Measurements from ENCODE around the gene TTC19.

Gene TTC19

GRCh38 chr17:16007439-16007838 lies 7.8 kb downstream of the TTC19 start:
- no peak overlapping the region for H3K27ac ChIP-seq (ENCODE audit: extremely low read depth, low read depth, low read length)
- no peak for TF ChIP-seq ZNF24 (tag by site-specific recombination; IDR thresholded peaks at IDR 0.05)
- no peak for TF ChIP-seq YY2 (tag by site-specific recombination; IDR thresholded peaks at IDR 0.05)
- no peak for TF ChIP-seq ZIC2 (tag by site-specific recombination; IDR thresholded peaks at IDR 0.05)
- peaks cover 2% of the 10 kb centered on the region; the same call in 1 of the 2 replicates for H3K4me1 ChIP-seq (ENCODE audit: control insufficient read depth, insufficient read depth, low read length)
- H3K9me3 ChIP-seq (ENCODE audit: control insufficient read depth, insufficient read depth, low read depth, low read length) = no peaks in the 10 kb centered on the region
- ChIA-PET POLR2A (no interaction called here), CTCF (interaction anchor here (0.9 kb wide), 1 partner anchor 8 kb away, joined by 4 read pairs; the partner anchor contains the start of genes TTC19 and ZSWIM7)
- peaks cover 85 to 91% of the 10 kb centered on the region in 2 experiments for H3K36me3 ChIP-seq (ENCODE audit: control insufficient read depth in 2 of 2, insufficient read depth in 1 of 2, low read length in 2 of 2)
- no peak overlapping the region for H3K4me3 ChIP-seq (ENCODE audit: low read depth, low read length)

GRCh38 chr17:16013943-16014407 lies 14.4 kb downstream of the TTC19 start:
- no peak for TF ChIP-seq ZNF701 (tag by site-specific recombination; IDR thresholded peaks at IDR 0.05)
- no peak for TF ChIP-seq ZNF600 (tag by site-specific recombination; IDR thresholded peaks at IDR 0.05)
- no peak for TF ChIP-seq TCF7L2 (IDR thresholded peaks at IDR 0.05; ENCODE audit: borderline replicate concordance, low read depth, low read length)
- TF ChIP-seq ZNF518A (tag by site-specific recombination; conservative IDR thresholded peaks at IDR 0.05; ENCODE audit: low read depth) = no peak
- no peak for TF ChIP-seq ZSCAN30 (tag by site-specific recombination; IDR thresholded peaks at IDR 0.05)
- TF ChIP-seq ZIC2 (tag by site-specific recombination; IDR thresholded peaks at IDR 0.05) = no peak
- no peak for TF ChIP-seq HIC1 (tag by site-specific recombination; IDR thresholded peaks at IDR 0.05)
- no peak for TF ChIP-seq GLI2 (tag by site-specific recombination; IDR thresholded peaks at IDR 0.05; ENCODE audit: borderline replicate concordance, low read depth)
- no peak for TF ChIP-seq WT1 (tag by site-specific recombination; IDR thresholded peaks at IDR 0.05)
- no peak for TF ChIP-seq ZNF585B (tag by site-specific recombination; IDR thresholded peaks at IDR 0.05)
- no peak for TF ChIP-seq GLI4 (tag by site-specific recombination; IDR thresholded peaks at IDR 0.05)
- Histone ChIP-seq H3K4me1 (ENCODE audit: control insufficient read depth, insufficient read depth, low read length) (peaks cover 2% of the 10 kb centered on the region; the same call in 1 of the 2 replicates), H3K4me3 (ENCODE audit: low read depth, low read length) (no peak overlapping the region), H3K9me3 (ENCODE audit: control insufficient read depth, insufficient read depth, low read depth, low read length) (no peaks in the 10 kb centered on the region), H3K27ac (ENCODE audit: extremely low read depth, low read depth, low read length) (no peak overlapping the region), H3K36me3 (ENCODE audit: control insufficient read depth in 2 of 2, insufficient read depth in 1 of 2, low read length in 2 of 2) (peaks cover 74 to 88% of the 10 kb centered on the region in 2 experiments)
- CTCF ChIA-PET = interaction anchor here (0.9 to 1.8 kb wide), 3 partner anchors 9 to 186 kb away, joined by 3 to 5 read pairs (median 4); partner anchors contain the start of genes TTC19 and ZSWIM7
- POLR2A ChIA-PET = interaction anchor here (3.1 kb wide), 1 partner anchor 14 kb away, joined by 14 read pairs; the partner anchor contains the start of genes TTC19 and ZSWIM7

GRCh38 chr17:16019347-16019746 lies 19.7 kb downstream of the TTC19 start:
- TF ChIP-seq KLF7 (tag by site-specific recombination; IDR thresholded peaks at IDR 0.05; ENCODE audit: borderline replicate concordance) (no peak), ZNF580 (tag by site-specific recombination; IDR thresholded peaks at IDR 0.05) (no peak), ZNF76 (tag by site-specific recombination; IDR thresholded peaks at IDR 0.05; ENCODE audit: borderline replicate concordance, low read depth) (no peak), ZSCAN18 (tag by site-specific recombination; IDR thresholded peaks at IDR 0.05) (no peak)
- Histone ChIP-seq H3K4me1 (ENCODE audit: control insufficient read depth, insufficient read depth, low read length) (no peaks in the 10 kb centered on the region), H3K4me3 (ENCODE audit: low read depth, low read length) (no peak overlapping the region), H3K9me3 (ENCODE audit: control insufficient read depth, insufficient read depth, low read depth, low read length) (no peaks in the 10 kb centered on the region), H3K27ac (ENCODE audit: extremely low read depth, low read depth, low read length) (no peak overlapping the region), H3K36me3 (ENCODE audit: control insufficient read depth in 2 of 2, insufficient read depth in 1 of 2, low read length in 2 of 2) (peaks cover 74 to 94% of the 10 kb centered on the region in 2 experiments)
- CTCF ChIA-PET = no interaction called here
- POLR2A ChIA-PET = no interaction called here
